ENCODE data around the gene CACNA1D.

DNA sequence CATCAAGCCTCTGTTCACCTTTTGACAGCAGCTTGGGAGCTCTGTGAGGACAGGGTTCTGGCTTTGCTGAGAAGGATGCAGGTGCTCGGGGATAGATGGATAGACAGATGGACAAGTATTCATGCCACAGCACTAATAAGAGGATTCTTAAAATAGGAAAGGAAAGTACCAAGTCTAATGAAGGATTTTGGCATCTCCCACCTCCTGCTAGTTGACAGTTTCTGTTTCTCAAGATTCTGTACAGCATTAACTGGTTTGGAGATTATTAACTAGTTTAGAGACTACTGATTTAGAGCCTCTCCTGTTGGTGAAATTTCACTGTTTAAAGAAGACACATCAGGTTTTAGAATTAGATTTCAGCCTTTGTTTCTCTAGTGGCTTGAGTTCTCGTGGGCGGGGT, 152.3 kb downstream of the CACNA1D start:
- TF ChIP-seq, protein P1, sequence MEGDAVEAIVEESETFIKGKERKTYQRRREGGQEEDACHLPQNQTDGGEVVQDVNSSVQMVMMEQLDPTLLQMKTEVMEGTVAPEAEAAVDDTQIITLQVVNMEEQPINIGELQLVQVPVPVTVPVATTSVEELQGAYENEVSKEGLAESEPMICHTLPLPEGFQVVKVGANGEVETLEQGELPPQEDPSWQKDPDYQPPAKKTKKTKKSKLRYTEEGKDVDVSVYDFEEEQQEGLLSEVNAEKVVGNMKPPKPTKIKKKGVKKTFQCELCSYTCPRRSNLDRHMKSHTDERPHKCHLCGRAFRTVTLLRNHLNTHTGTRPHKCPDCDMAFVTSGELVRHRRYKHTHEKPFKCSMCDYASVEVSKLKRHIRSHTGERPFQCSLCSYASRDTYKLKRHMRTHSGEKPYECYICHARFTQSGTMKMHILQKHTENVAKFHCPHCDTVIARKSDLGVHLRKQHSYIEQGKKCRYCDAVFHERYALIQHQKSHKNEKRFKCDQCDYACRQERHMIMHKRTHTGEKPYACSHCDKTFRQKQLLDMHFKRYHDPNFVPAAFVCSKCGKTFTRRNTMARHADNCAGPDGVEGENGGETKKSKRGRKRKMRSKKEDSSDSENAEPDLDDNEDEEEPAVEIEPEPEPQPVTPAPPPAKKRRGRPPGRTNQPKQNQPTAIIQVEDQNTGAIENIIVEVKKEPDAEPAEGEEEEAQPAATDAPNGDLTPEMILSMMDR (IDR thresholded peaks at IDR 0.05 in 2 of 3, conservative IDR thresholded peaks at IDR 0.05 in 1 of 3; ENCODE audit: borderline replicate concordance in 1 of 3, insufficient read depth in 1 of 3, low read depth in 2 of 3, low read length in 2 of 3): no peak
- TF ChIP-seq JUND (IDR thresholded peaks at IDR 0.05) (no peak), YY1 (IDR thresholded peaks at IDR 0.05; ENCODE audit: extremely low read depth, insufficient replicate concordance, low read depth, low read length) (no peak), POLR2AphosphoS5 (IDR thresholded peaks at IDR 0.05; ENCODE audit: low read depth, low read length) (no peak), ZNF274 (IDR thresholded peaks at IDR 0.05; ENCODE audit: low read depth, low read length) (no peak), EZH2 (IDR thresholded peaks at IDR 0.05) (no peak), POLR2A (IDR thresholded peaks at IDR 0.05; ENCODE audit: borderline replicate concordance, extremely low read depth, insufficient read depth, insufficient read length) (no peak), EGR1 (IDR thresholded peaks at IDR 0.05; ENCODE audit: low read depth) (no peak)
- TF ChIP-seq, protein P2, sequence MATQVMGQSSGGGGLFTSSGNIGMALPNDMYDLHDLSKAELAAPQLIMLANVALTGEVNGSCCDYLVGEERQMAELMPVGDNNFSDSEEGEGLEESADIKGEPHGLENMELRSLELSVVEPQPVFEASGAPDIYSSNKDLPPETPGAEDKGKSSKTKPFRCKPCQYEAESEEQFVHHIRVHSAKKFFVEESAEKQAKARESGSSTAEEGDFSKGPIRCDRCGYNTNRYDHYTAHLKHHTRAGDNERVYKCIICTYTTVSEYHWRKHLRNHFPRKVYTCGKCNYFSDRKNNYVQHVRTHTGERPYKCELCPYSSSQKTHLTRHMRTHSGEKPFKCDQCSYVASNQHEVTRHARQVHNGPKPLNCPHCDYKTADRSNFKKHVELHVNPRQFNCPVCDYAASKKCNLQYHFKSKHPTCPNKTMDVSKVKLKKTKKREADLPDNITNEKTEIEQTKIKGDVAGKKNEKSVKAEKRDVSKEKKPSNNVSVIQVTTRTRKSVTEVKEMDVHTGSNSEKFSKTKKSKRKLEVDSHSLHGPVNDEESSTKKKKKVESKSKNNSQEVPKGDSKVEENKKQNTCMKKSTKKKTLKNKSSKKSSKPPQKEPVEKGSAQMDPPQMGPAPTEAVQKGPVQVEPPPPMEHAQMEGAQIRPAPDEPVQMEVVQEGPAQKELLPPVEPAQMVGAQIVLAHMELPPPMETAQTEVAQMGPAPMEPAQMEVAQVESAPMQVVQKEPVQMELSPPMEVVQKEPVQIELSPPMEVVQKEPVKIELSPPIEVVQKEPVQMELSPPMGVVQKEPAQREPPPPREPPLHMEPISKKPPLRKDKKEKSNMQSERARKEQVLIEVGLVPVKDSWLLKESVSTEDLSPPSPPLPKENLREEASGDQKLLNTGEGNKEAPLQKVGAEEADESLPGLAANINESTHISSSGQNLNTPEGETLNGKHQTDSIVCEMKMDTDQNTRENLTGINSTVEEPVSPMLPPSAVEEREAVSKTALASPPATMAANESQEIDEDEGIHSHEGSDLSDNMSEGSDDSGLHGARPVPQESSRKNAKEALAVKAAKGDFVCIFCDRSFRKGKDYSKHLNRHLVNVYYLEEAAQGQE (IDR thresholded peaks at IDR 0.05; ENCODE audit: low read depth): no peak
- TF ChIP-seq, protein P3, sequence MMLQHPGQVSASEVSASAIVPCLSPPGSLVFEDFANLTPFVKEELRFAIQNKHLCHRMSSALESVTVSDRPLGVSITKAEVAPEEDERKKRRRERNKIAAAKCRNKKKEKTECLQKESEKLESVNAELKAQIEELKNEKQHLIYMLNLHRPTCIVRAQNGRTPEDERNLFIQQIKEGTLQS (IDR thresholded peaks at IDR 0.05): no peak

All from HCT116 (cell line).